ENCODE data around the gene DOCK4.

DOCK4 gene

GRCh38 chr7:112069879-112070321, 136.3 kb downstream of the DOCK4 start:
- no peak for DNase-seq

GRCh38 chr7:112068967-112069366, 137.2 kb downstream of the DOCK4 start:
- no peak for DNase-seq

- DNase-seq: no peak
Observed at GRCh38 chr7:112067632-112068540, 138.3 kb downstream of the DOCK4 start.

- DNase-seq: no peak
Observed at GRCh38 chr7:112067200-112067599, 139.0 kb downstream of the DOCK4 start.

- no peak for DNase-seq
Observed at GRCh38 chr7:112065758-112066157, 140.4 kb downstream of the DOCK4 start.

- no peak for DNase-seq
Observed at GRCh38 chr7:112064627-112065385, 141.4 kb downstream of the DOCK4 start.

GRCh38 chr7:112063974-112064373, 142.2 kb downstream of the DOCK4 start:
- no peak for DNase-seq

GRCh38 chr7:112061051-112061450, 145.1 kb downstream of the DOCK4 start:
- no peak for DNase-seq

- no peak for DNase-seq
Observed at GRCh38 chr7:112060625-112061024, 145.6 kb downstream of the DOCK4 start.

- no peak for DNase-seq
Observed at GRCh38 chr7:112059675-112060074, 146.5 kb downstream of the DOCK4 start.

- DNase-seq: no peak
Observed at GRCh38 chr7:112058686-112059085, 147.5 kb downstream of the DOCK4 start.

GRCh38 chr7:112056409-112056808, 149.8 kb downstream of the DOCK4 start:
- no peak for DNase-seq

- DNase-seq: no peak
Observed at GRCh38 chr7:112053737-112054069, 152.5 kb downstream of the DOCK4 start.

GRCh38 chr7:112052993-112053736, 153.0 kb downstream of the DOCK4 start:
- DNase-seq: no peak

GRCh38 chr7:112052498-112052897, 153.7 kb downstream of the DOCK4 start:
- no peak for DNase-seq

GRCh38 chr7:112050250-112050881, 155.8 kb downstream of the DOCK4 start:
- no peak for DNase-seq

- no peak for DNase-seq
Observed at GRCh38 chr7:112049555-112050249, 156.5 kb downstream of the DOCK4 start.

- DNase-seq: no peak
Observed at GRCh38 chr7:112047421-112047820, 158.8 kb downstream of the DOCK4 start.

GRCh38 chr7:112045222-112045621, 161.0 kb downstream of the DOCK4 start:
- DNase-seq: no peak

GRCh38 chr7:112042631-112043030, 163.6 kb downstream of the DOCK4 start:
- DNase-seq: no peak

GRCh38 chr7:112038353-112038752, 167.8 kb downstream of the DOCK4 start:
- no peak for DNase-seq

- no peak for DNase-seq
Observed at GRCh38 chr7:112036071-112036470, 170.1 kb downstream of the DOCK4 start.
